ENCODE results near the gene NRG3.

The NRG3 gene

DNA sequence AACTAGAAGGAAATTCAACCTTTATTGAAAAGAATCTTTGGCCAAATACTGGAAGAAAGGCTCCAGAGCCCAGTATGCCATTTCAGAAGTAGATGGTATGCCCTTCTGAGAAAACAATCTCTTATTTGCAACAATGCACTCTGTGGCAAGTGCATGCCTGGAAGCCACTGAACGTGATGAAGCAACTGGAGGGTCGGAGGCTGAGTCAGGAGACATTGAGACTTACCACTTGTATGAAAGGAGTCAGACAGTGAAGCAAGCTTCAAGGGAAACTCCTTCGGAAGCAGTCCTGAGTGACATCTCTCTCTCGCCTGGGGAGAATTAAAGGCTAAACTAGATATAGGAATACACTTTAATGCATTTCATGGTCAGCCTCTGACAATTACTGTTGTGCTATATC lies 353.7 kb downstream of the NRG3 start:
- Histone ChIP-seq H3K9me3 (ENCODE audit: insufficient read depth, low read depth, low read length) (no peaks in the 10 kb centered on the region), H3K4me3 (ENCODE audit: low read length) (no peak overlapping the region), H3K4me1 (ENCODE audit: insufficient read depth, low read length) (no peaks in the 10 kb centered on the region), H3K27me3 (ENCODE audit: insufficient read depth, low read length) (no peaks in the 10 kb centered on the region), H3K27ac (ENCODE audit: low read length) (no peak overlapping the region), H3K36me3 (ENCODE audit: insufficient read depth, low read depth, low read length) (no peaks in the 10 kb centered on the region), H3K9ac (ENCODE audit: low read depth, low read length) (no peak overlapping the region)

DNA sequence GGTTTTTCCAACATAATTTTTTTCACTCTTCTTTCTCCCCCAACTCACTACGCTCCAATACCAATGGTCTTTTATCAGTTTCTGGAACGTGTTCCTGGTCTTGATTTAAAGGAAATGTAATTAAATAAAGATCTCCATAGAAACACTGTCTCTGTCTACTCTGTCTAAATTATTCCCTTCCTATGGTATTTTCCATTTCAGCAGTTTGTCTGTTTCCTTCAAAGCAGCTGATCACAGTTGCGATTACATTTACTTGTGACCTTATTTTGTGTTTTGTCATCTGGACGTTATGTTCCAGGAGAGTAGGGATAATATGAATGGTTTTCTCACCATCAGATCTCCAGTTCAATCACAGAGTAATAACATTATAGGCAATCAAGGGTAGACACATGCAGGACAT lies 359.2 kb downstream of the NRG3 start:
- Histone ChIP-seq H3K4me1 (ENCODE audit: insufficient read depth, low read length) (no peaks in the 10 kb centered on the region), H3K27me3 (ENCODE audit: insufficient read depth, low read length) (no peaks in the 10 kb centered on the region), H3K9ac (ENCODE audit: low read depth, low read length) (no peak overlapping the region), H3K9me3 (ENCODE audit: insufficient read depth, low read depth, low read length) (no peaks in the 10 kb centered on the region), H3K27ac (ENCODE audit: low read length) (no peak overlapping the region), H3K36me3 (ENCODE audit: insufficient read depth, low read depth, low read length) (no peaks in the 10 kb centered on the region), H3K4me3 (ENCODE audit: low read length) (no peak overlapping the region)

GRCh38 chr10:82236084-82236731 lies 361.2 kb downstream of the NRG3 start:
- Histone ChIP-seq H3K4me1 (ENCODE audit: insufficient read depth, low read length) (no peaks in the 10 kb centered on the region), H3K27ac (ENCODE audit: low read length) (no peak overlapping the region), H3K9ac (ENCODE audit: low read depth, low read length) (no peak overlapping the region), H3K4me3 (ENCODE audit: low read length) (no peak overlapping the region), H3K9me3 (ENCODE audit: insufficient read depth, low read depth, low read length) (no peaks in the 10 kb centered on the region), H3K27me3 (ENCODE audit: insufficient read depth, low read length) (no peaks in the 10 kb centered on the region), H3K36me3 (ENCODE audit: insufficient read depth, low read depth, low read length) (no peaks in the 10 kb centered on the region)

GRCh38 chr10:82238291-82238690 lies 363.3 kb downstream of the NRG3 start:
- no peak overlapping the region for H3K27ac ChIP-seq (ENCODE audit: low read length)
- no peaks in the 10 kb centered on the region for H3K9me3 ChIP-seq (ENCODE audit: insufficient read depth, low read depth, low read length)
- H3K4me3 ChIP-seq (ENCODE audit: low read length) = no peak overlapping the region
- peaks cover 5% of the 10 kb centered on the region; the same call in 1 of the 2 replicates for H3K4me1 ChIP-seq (ENCODE audit: insufficient read depth, low read length)
- no peaks in the 10 kb centered on the region for H3K27me3 ChIP-seq (ENCODE audit: insufficient read depth, low read length)
- no peak overlapping the region for H3K9ac ChIP-seq (ENCODE audit: low read depth, low read length)
- H3K36me3 ChIP-seq (ENCODE audit: insufficient read depth, low read depth, low read length) = no peaks in the 10 kb centered on the region

DNA sequence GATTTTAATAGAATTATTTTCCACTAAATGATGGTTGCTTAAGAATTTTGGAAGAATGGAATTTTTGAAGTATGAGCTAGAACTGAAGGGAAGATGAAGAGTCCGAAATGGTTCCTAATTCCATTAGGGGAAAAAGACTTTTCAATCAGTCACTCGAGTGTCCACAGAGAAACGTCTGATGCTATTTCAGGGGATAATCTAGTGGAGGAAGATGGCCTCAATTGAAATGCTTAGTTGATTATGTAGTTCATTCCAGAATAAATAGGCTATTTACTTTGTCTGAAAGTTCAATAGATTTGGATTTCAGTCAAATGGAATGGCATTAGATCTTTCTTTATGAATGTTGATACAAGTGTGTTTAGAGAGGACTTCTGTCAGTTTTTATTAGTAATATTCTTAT lies 365.4 kb downstream of the NRG3 start:
- H3K9me3 ChIP-seq (ENCODE audit: insufficient read depth, low read depth, low read length) = no peaks in the 10 kb centered on the region
- H3K36me3 ChIP-seq (ENCODE audit: insufficient read depth, low read depth, low read length) = no peaks in the 10 kb centered on the region
- H3K27ac ChIP-seq (ENCODE audit: low read length) = no peak overlapping the region
- H3K27me3 ChIP-seq (ENCODE audit: insufficient read depth, low read length) = no peaks in the 10 kb centered on the region
- no peak overlapping the region for H3K9ac ChIP-seq (ENCODE audit: low read depth, low read length)
- H3K4me3 ChIP-seq (ENCODE audit: low read length) = no peak overlapping the region
- H3K4me1 ChIP-seq (ENCODE audit: insufficient read depth, low read length) = peaks cover 5% of the 10 kb centered on the region; the same call in 1 of the 2 replicates

DNA sequence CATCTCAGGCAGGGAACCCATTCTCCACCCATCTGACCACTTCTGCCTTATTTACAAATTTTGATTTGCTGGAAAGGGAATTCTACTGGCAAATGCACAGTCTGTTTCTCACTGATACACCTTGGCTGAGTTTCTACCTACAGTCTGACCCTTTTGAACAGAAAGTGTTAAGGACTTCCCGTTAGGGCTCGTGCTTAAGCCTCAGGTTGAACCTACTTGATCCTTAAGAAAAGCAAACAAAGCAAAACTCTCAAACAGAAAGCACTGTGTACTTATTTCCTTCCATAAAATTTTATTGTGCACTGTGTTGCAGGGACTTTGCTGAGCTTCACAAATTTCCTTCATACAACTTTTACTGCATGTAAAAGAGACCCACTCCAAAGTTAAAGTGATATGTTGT lies 367.8 kb downstream of the NRG3 start:
- Histone ChIP-seq H3K27ac (ENCODE audit: low read length) (no peak overlapping the region), H3K9me3 (ENCODE audit: insufficient read depth, low read depth, low read length) (no peaks in the 10 kb centered on the region), H3K4me3 (ENCODE audit: low read length) (peak overlapping the region; percentile 18; the same call in 1 of the 2 replicates), H3K4me1 (ENCODE audit: insufficient read depth, low read length) (peaks cover 5% of the 10 kb centered on the region; the same call in 1 of the 2 replicates), H3K27me3 (ENCODE audit: insufficient read depth, low read length) (no peaks in the 10 kb centered on the region), H3K9ac (ENCODE audit: low read depth, low read length) (no peak overlapping the region), H3K36me3 (ENCODE audit: insufficient read depth, low read depth, low read length) (no peaks in the 10 kb centered on the region)

DNA sequence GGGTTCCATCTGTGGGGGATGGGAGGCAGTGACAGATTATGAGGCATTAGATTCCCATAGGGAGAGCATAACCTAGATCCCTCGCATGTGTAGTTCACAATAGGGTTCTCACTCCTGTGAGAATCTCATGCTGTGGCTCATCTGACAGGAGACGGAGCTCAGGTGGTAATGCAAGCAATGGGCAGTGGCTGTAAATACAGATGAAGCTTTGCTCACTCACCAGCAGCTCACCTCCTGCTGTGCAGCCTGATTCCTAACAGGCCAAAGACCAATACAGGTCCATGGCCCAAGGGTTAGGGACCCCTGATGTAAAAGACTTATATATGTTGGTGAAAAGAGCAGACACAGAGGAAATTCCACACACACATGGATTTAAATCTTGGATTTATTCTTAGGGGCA lies 370.2 kb downstream of the NRG3 start:
- Histone ChIP-seq H3K27ac (ENCODE audit: low read length) (no peak overlapping the region), H3K4me3 (ENCODE audit: low read length) (no peak overlapping the region), H3K9ac (ENCODE audit: low read depth, low read length) (no peak overlapping the region), H3K9me3 (ENCODE audit: insufficient read depth, low read depth, low read length) (no peaks in the 10 kb centered on the region), H3K27me3 (ENCODE audit: insufficient read depth, low read length) (no peaks in the 10 kb centered on the region), H3K4me1 (ENCODE audit: insufficient read depth, low read length) (peaks cover 5% of the 10 kb centered on the region; the same call in 1 of the 2 replicates), H3K36me3 (ENCODE audit: insufficient read depth, low read depth, low read length) (no peaks in the 10 kb centered on the region)

GRCh38 chr10:82245906-82246560 lies 371.0 kb downstream of the NRG3 start:
- Histone ChIP-seq H3K27ac (ENCODE audit: low read length) (no peak overlapping the region), H3K4me1 (ENCODE audit: insufficient read depth, low read length) (peaks cover 9% of the 10 kb centered on the region; the same call in 1 of the 2 replicates), H3K4me3 (ENCODE audit: low read length) (no peak overlapping the region), H3K36me3 (ENCODE audit: insufficient read depth, low read depth, low read length) (no peaks in the 10 kb centered on the region), H3K27me3 (ENCODE audit: insufficient read depth, low read length) (no peaks in the 10 kb centered on the region), H3K9ac (ENCODE audit: low read depth, low read length) (no peak overlapping the region), H3K9me3 (ENCODE audit: insufficient read depth, low read depth, low read length) (no peaks in the 10 kb centered on the region)

DNA sequence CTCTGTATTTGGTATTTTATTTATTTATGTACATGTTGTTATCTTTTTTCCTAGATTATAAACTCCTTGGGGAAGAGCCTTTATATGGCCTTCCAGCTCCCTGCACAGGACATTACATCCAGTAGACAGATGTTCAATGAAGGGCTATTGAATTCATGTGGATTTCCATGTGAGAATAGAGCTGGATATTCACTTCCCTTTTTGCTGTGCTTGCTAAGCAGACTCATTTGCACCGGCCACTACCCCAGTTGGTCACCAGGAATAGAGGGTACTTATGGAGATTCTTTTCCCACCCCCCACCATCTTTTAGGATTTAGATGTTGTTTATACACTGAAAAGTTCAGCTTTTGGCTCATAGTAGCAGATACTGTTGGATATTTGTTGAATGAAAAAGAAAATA lies 374.1 kb downstream of the NRG3 start:
- H3K9ac ChIP-seq (ENCODE audit: low read depth, low read length) = no peak overlapping the region
- no peak overlapping the region for H3K4me3 ChIP-seq (ENCODE audit: low read length)
- H3K4me1 ChIP-seq (ENCODE audit: insufficient read depth, low read length) = peaks cover 6% of the 10 kb centered on the region; the same call in 1 of the 2 replicates
- no peaks in the 10 kb centered on the region for H3K9me3 ChIP-seq (ENCODE audit: insufficient read depth, low read depth, low read length)
- no peak overlapping the region for H3K27ac ChIP-seq (ENCODE audit: low read length)
- H3K36me3 ChIP-seq (ENCODE audit: insufficient read depth, low read depth, low read length) = no peaks in the 10 kb centered on the region
- no peaks in the 10 kb centered on the region for H3K27me3 ChIP-seq (ENCODE audit: insufficient read depth, low read length)

DNA sequence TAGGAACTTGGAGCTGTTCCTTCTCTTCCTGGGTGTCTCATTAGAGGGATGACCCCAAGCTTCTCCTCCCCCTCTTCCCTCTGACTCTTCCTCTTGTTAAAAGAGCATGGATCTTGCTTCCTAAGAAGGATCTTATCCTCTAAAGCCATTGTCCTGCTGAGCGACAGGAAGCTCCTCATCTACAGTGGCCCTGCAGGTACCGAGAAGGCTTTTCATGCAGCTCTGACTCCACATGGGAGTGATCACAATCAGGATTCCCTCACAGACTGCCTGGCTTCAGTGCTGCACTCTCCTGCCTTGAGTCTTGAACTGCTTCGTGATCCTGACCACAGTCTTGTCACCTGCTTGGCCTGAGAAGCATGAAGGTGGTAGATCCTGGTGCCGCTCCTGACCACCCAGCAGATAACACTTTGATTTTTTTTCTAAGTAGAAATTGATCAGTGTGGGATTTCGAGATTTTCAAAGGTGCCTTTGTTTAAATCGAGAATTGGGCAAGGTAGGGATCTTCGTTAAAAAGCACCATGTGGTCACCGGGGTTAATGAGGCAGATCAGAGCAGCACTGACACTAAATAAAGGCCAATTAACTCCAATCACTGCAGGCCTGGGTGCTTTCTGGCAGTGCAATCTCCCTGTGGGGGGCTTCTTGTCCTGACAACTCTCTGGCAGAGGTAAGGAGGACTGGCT lies 376.4 kb downstream of the NRG3 start:
- no peak overlapping the region for H3K27ac ChIP-seq (ENCODE audit: low read length)
- no peak overlapping the region for H3K4me3 ChIP-seq (ENCODE audit: low read length)
- peaks cover 6% of the 10 kb centered on the region; the same call in 1 of the 2 replicates for H3K4me1 ChIP-seq (ENCODE audit: insufficient read depth, low read length)
- no peaks in the 10 kb centered on the region for H3K9me3 ChIP-seq (ENCODE audit: insufficient read depth, low read depth, low read length)
- no peaks in the 10 kb centered on the region for H3K27me3 ChIP-seq (ENCODE audit: insufficient read depth, low read length)
- H3K9ac ChIP-seq (ENCODE audit: low read depth, low read length) = no peak overlapping the region
- H3K36me3 ChIP-seq (ENCODE audit: insufficient read depth, low read depth, low read length) = no peaks in the 10 kb centered on the region

DNA sequence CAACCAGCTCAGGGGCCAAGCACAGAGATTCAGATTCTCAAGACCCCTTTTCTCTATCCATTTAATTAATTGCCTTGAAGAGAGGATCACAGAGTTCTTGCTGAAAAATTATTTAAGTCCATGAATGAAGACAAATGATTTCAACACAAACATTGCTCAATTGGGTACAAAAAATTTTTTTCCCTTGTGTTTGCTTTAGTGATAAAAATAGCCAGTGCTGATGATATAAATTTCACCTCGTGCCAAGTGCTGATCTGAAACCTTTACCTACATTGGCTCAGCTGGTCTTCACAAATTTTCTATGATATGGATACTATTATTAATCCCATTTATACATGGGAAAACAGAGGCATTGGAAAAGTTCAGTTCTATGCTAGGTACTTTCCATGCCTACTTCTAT lies 377.1 kb downstream of the NRG3 start:
- H3K27ac ChIP-seq (ENCODE audit: low read length) = no peak overlapping the region
- no peaks in the 10 kb centered on the region for H3K9me3 ChIP-seq (ENCODE audit: insufficient read depth, low read depth, low read length)
- H3K4me1 ChIP-seq (ENCODE audit: insufficient read depth, low read length) = peaks cover 6% of the 10 kb centered on the region; the same call in 1 of the 2 replicates
- H3K27me3 ChIP-seq (ENCODE audit: insufficient read depth, low read length) = no peaks in the 10 kb centered on the region
- no peak overlapping the region for H3K4me3 ChIP-seq (ENCODE audit: low read length)
- H3K9ac ChIP-seq (ENCODE audit: low read depth, low read length) = no peak overlapping the region
- no peaks in the 10 kb centered on the region for H3K36me3 ChIP-seq (ENCODE audit: insufficient read depth, low read depth, low read length)

DNA sequence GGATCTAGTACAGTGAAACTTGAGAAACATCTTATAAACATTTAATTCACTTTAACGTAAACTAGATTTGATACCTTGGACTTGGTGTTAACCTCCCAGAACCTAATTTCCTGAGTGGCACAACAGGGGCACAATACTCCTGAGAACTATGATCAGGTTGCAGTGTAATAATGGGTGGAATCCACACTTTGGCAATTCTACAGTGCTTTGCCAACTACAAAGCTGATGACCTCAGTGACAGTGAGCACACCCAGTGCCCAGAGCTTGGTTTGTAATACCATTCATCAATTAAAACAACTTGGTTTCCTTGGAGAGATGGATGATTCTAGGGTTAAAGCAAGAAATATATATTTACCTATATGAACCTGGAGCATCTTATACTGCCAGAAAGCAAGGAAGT lies 379.2 kb downstream of the NRG3 start:
- Histone ChIP-seq H3K27me3 (ENCODE audit: insufficient read depth, low read length) (no peaks in the 10 kb centered on the region), H3K36me3 (ENCODE audit: insufficient read depth, low read depth, low read length) (no peaks in the 10 kb centered on the region), H3K9ac (ENCODE audit: low read depth, low read length) (no peak overlapping the region), H3K27ac (ENCODE audit: low read length) (no peak overlapping the region), H3K4me1 (ENCODE audit: insufficient read depth, low read length) (peaks cover 6% of the 10 kb centered on the region; the same call in 1 of the 2 replicates), H3K4me3 (ENCODE audit: low read length) (no peak overlapping the region), H3K9me3 (ENCODE audit: insufficient read depth, low read depth, low read length) (no peaks in the 10 kb centered on the region)

Measured in iPS-20b (cell line).